MCF 10A (cell line): ENCODE results near the gene NCAM1. TPM values are rescaled to one million over a fixed set of nuclear protein-coding genes. Genes with fewer than 3 reads are reported as not detected.

ENCODE experiments used
- BruUV-seq: library from RNA; stranded (reverse); fragments of 400-500 nt; replicated peaks from 2 replicates; lab custom pipeline; 2021; lab: Mats Ljungman, UMichigan
- CTCF ChIA-PET: fragments of 300-600 bp; sonication (Branson Sonifier 250); formaldehyde crosslinking; extraction: SDS; loops from one replicate; lab custom pipeline; 2021; ENCODE audit warnings: antibody characterized with exemption, inconsistent platforms; lab: Yijun Ruan, JAX
- POLR2A ChIA-PET: fragments of 300-600, 350-650 bp; sonication (Branson Sonifier 250); formaldehyde crosslinking; extraction: SDS; loops from one replicate; lab custom pipeline; 2020; ENCODE audit warnings: antibody characterized with exemption, inconsistent platforms; lab: Yijun Ruan, JAX
- DNase-seq: peaks from one replicate; pipeline ENCODE4 v3.0.0-alpha.2; 2018; ENCODE audit not compliant: unreplicated experiment
- H3K27ac Mint-ChIP-seq: one replicate; pipeline ENCODE4 v1.8.0; 2022; ENCODE audit warnings: mild to moderate bottlenecking, low read depth, mixed read lengths; ENCODE audit not compliant: unreplicated experiment
- H3K27me3 Mint-ChIP-seq: one replicate; pipeline ENCODE4 v1.8.0; 2022; ENCODE audit warnings: mixed read lengths; ENCODE audit not compliant: insufficient read depth, unreplicated experiment
- H3K36me3 Mint-ChIP-seq: one replicate; pipeline ENCODE4 v1.8.0; 2022; ENCODE audit warnings: mild to moderate bottlenecking, moderate library complexity, mixed read lengths; ENCODE audit not compliant: insufficient read depth, unreplicated experiment
- H3K4me1 Mint-ChIP-seq: one replicate; pipeline ENCODE4 v1.8.0; 2022; ENCODE audit warnings: mixed read lengths; ENCODE audit not compliant: insufficient read depth, unreplicated experiment
- H3K4me3 Mint-ChIP-seq: one replicate; pipeline ENCODE4 v1.8.0; 2022; ENCODE audit warnings: mild to moderate bottlenecking, moderate library complexity, mixed read lengths; ENCODE audit not compliant: unreplicated experiment
- H3K9me3 Mint-ChIP-seq: one replicate; pipeline ENCODE4 v1.8.0; 2022; ENCODE audit warnings: mixed read lengths; ENCODE audit not compliant: unreplicated experiment
- CTCF ChIP-seq: fragments of 200-600 bp; IDR thresholded peaks from one replicate; pipeline ENCODE4 v1.8.0; 2022; ENCODE audit warnings: antibody characterized with exemption, mild to moderate bottlenecking; ENCODE audit not compliant: unreplicated experiment
- intact Hi-C: fragments of 100-400 bp; cut with micrococcal nuclease; formaldehyde crosslinking; loops from 2 replicates; pipeline ENCODE4 v1.14.1; 2022
- total RNA-seq: library from RNA; stranded (reverse); gene quantifications from 2 replicates; pipeline ENCODE4 v1.2.3, GENCODE V29; 2022

NCAM1 gene
- total RNA-seq, 1 experiment from 2014 or later: 0.19 TPM

GRCh38 chr11:113278925-113279324 lies 317.7 kb downstream of the NCAM1 start:
- Mint-ChIP-seq H3K4me3 (no peak overlapping the region), H3K27ac (no peak overlapping the region), H3K4me1 (no peaks in the 10 kb centered on the region), H3K36me3 (no peaks in the 10 kb centered on the region), H3K9me3 (no peaks in the 10 kb centered on the region), H3K27me3 (peaks cover 21% of the 10 kb centered on the region)
- TF ChIP-seq CTCF: no peak
- ChIA-PET CTCF (interaction anchor here (0.8 to 1.4 kb wide), 4 partner anchors 11 to 694 kb away, joined by 3 to 6 read pairs (median 4); no protein-coding TSS in a partner anchor), POLR2A (no interaction called here)
- DNase-seq: no peak
- intact Hi-C loops: no loop called here
- BruUV-seq: no TSS peak

GRCh38 chr11:113279591-113279990 lies 318.4 kb downstream of the NCAM1 start:
- Mint-ChIP-seq H3K36me3 (no peaks in the 10 kb centered on the region), H3K4me1 (no peaks in the 10 kb centered on the region), H3K27ac (no peak overlapping the region), H3K4me3 (no peak overlapping the region), H3K27me3 (peaks cover 21% of the 10 kb centered on the region), H3K9me3 (no peaks in the 10 kb centered on the region)
- DNase-seq: no peak
- intact Hi-C loops: no loop called here
- TF ChIP-seq CTCF: no peak
- POLR2A ChIA-PET: no interaction called here
- BruUV-seq: no TSS peak
- CTCF ChIA-PET: interaction anchor here (1.0 to 1.5 kb wide), 2 partner anchors 10 to 694 kb away, joined by 3 to 5 read pairs; no protein-coding TSS in a partner anchor

- Mint-ChIP-seq H3K36me3 (no peaks in the 10 kb centered on the region), H3K27ac (no peak overlapping the region), H3K27me3 (peaks cover 5% of the 10 kb centered on the region), H3K4me1 (no peaks in the 10 kb centered on the region), H3K4me3 (no peak overlapping the region), H3K9me3 (no peaks in the 10 kb centered on the region)
- CTCF ChIA-PET: interaction anchor here (0.6 to 1.5 kb wide), 4 partner anchors 9 to 694 kb away, joined by 3 to 4 read pairs (median 4); no protein-coding TSS in a partner anchor
- no peak for DNase-seq
- POLR2A ChIA-PET: no interaction called here
- BruUV-seq: no TSS peak
- TF ChIP-seq CTCF: no peak
- intact Hi-C loops: no loop called here
Observed at GRCh38 chr11:113281052-113281725, 320.0 kb downstream of the NCAM1 start.

- H3K36me3 Mint-ChIP-seq: no peaks in the 10 kb centered on the region
- no peak overlapping the region for H3K27ac Mint-ChIP-seq
- BruUV-seq: no TSS peak
- no peaks in the 10 kb centered on the region for H3K9me3 Mint-ChIP-seq
- no peak overlapping the region for H3K4me3 Mint-ChIP-seq
- H3K27me3 Mint-ChIP-seq: no peaks in the 10 kb centered on the region
- ChIA-PET CTCF (interaction anchor here (0.7 to 3.4 kb wide), 9 partner anchors 23 to 901 kb away, joined by 3 to 15 read pairs (median 4); no protein-coding TSS in a partner anchor), POLR2A (interaction anchor here (1.1 kb wide), 1 partner anchor 1029 kb away, joined by 3 read pairs; no protein-coding TSS in a partner anchor)
- no peak for DNase-seq
- no peaks in the 10 kb centered on the region for H3K4me1 Mint-ChIP-seq
- TF ChIP-seq CTCF: no peak
- intact Hi-C loops: no loop called here
Observed at GRCh38 chr11:113282898-113283437, 321.7 kb downstream of the NCAM1 start.
